HG02884 (cell line): ENCODE measurements around the gene ZBTB14.
A peak's percentile ranks its signal among the peaks of the same experiment; 100 is the strongest.

Source experiments
- ATAC-seq: cut with Tn5 transposase; IDR thresholded peaks from one replicate; pipeline ENCODE4 v1.9.1; 2021; ENCODE audit warnings: mild to moderate bottlenecking, moderate library complexity; ENCODE audit not compliant: unreplicated experiment

ZBTB14 gene

GRCh38 chr18:5294457-5295230, 882 bp downstream of the ZBTB14 start:
- ATAC-seq = peak; percentile 20

- ATAC-seq = no peak
Measured at GRCh38 chr18:5294113-5294456, 1.4 kb downstream of the ZBTB14 start.

- no peak for ATAC-seq
Measured at GRCh38 chr18:5288517-5288935, 7.0 kb downstream of the ZBTB14 start.

GRCh38 chr18:5287854-5288253, 7.7 kb downstream of the ZBTB14 start:
- no peak for ATAC-seq

- ATAC-seq = no peak
Measured at GRCh38 chr18:5286525-5286924, 9.0 kb downstream of the ZBTB14 start.

- ATAC-seq = no peak
Measured at GRCh38 chr18:5285326-5285725, 10.2 kb downstream of the ZBTB14 start.

- no peak for ATAC-seq
Measured at GRCh38 chr18:5284808-5285207, 10.7 kb downstream of the ZBTB14 start.

- ATAC-seq = no peak
Measured at GRCh38 chr18:5282770-5283169, 12.8 kb downstream of the ZBTB14 start.

GRCh38 chr18:5276947-5277346, 18.6 kb downstream of the ZBTB14 start:
- no peak for ATAC-seq

- no peak for ATAC-seq
Measured at GRCh38 chr18:5275872-5276271, 19.7 kb downstream of the ZBTB14 start.

- no peak for ATAC-seq
Measured at GRCh38 chr18:5268874-5269273, 26.7 kb downstream of the ZBTB14 start.

GRCh38 chr18:5266721-5267120, 28.8 kb downstream of the ZBTB14 start:
- no peak for ATAC-seq

GRCh38 chr18:5253910-5254309, 41.6 kb downstream of the ZBTB14 start:
- ATAC-seq = no peak

- no peak for ATAC-seq
Measured at GRCh38 chr18:5251117-5251516, 44.4 kb downstream of the ZBTB14 start.

- ATAC-seq = no peak
Measured at GRCh38 chr18:5250603-5251002, 44.9 kb downstream of the ZBTB14 start.

- no peak for ATAC-seq
Measured at GRCh38 chr18:5244941-5245340, 50.6 kb downstream of the ZBTB14 start.

- ATAC-seq = no peak
Measured at GRCh38 chr18:5239447-5239846, 56.1 kb downstream of the ZBTB14 start.
